T47D (cell line): ENCODE results near the gene C19orf18.
"Not testable (repeated sequence)": the region's sequence is repeated elsewhere in the genome, so short reads cannot be mapped to it uniquely, and the experiment has no call there.

Source experiments
- DNase-seq, 2 experiments: peaks; one replicate each; pipeline versions ENCODE4 v3.0.0 to v3.0.0-alpha.2; 2011 to 2012; ENCODE audit warnings: low read depth in 1 of 2, low spot score in 1 of 2
- JUND ChIP-seq: IDR thresholded peaks from 2 replicates; pipeline ENCODE4 v1.6.1; 2012; ENCODE audit warnings: low read depth
- in situ Hi-C: cut with HindIII; loops from 2 replicates; pipeline ENCODE4 v1.10.0; 2016; ENCODE audit warnings: low sequenced_read_pairs, low pct_unique_long_range_greater_than_20kb

Gene C19orf18

GRCh38 chr19:57935731-57936130, 38.6 kb downstream of the C19orf18 start:
- no peak for DNase-seq
- in situ Hi-C loops = no loop called here
- TF ChIP-seq JUND = no peak

GRCh38 chr19:57934820-57935665, 39.3 kb downstream of the C19orf18 start, which contains the start of gene ZNF418:
TSS of gene ZNF418 (minus strand) at chr19:57935402. CDS start at chr19:57933822, 1,580 bp downstream.
- TF ChIP-seq JUND = no peak
- peak; percentile 37 to 92 for DNase-seq
- in situ Hi-C loops = no loop called here

- in situ Hi-C loops = no loop called here
- no peak for TF ChIP-seq JUND
- no peak for DNase-seq
Observed at GRCh38 chr19:57927587-57927986, 46.7 kb downstream of the C19orf18 start.

GRCh38 chr19:57916168-57916995, 58.0 kb downstream of the C19orf18 start, which contains the start of gene ZNF417:
TSS of gene ZNF417 (minus strand) at chr19:57916592. CDS start at chr19:57916411, 181 bp downstream.
- DNase-seq = peak; percentile 72 to 93
- in situ Hi-C loops = not testable (repeated sequence)

- in situ Hi-C loops = no loop called here
- TF ChIP-seq JUND = no peak
- DNase-seq = no peak
Observed at GRCh38 chr19:57914531-57914930, 59.8 kb downstream of the C19orf18 start.
